KMS-11 (cell line): ENCODE results near the gene CD163L1.

ENCODE experiments used
- H2AFZ ChIP-seq: fragments of 200-600 bp; sonication (generic); 2 replicates; pipeline ENCODE4 v1.6.1; 2016; ENCODE audit warnings: antibody characterized with exemption, mixed run types, low read depth
- H3K27ac ChIP-seq: fragments of 200-600 bp; sonication (generic); 2 replicates; pipeline ENCODE4 v1.6.1; 2016; ENCODE audit warnings: mild to moderate bottlenecking, mixed run types
- H3K27me3 ChIP-seq: fragments of 200-600 bp; sonication (generic); 2 replicates; pipeline ENCODE4 v1.6.1; 2017; ENCODE audit warnings: mild to moderate bottlenecking, low read depth, mixed run types, moderate library complexity; ENCODE audit not compliant: insufficient read depth
- H3K36me3 ChIP-seq: fragments of 200-600 bp; sonication (generic); 2 replicates; pipeline ENCODE4 v1.6.1; 2017; ENCODE audit warnings: mild to moderate bottlenecking, mixed run types; ENCODE audit not compliant: insufficient read depth
- H3K4me1 ChIP-seq: fragments of 200-600 bp; sonication (generic); 2 replicates; pipeline ENCODE4 v1.6.1; 2016; ENCODE audit warnings: mild to moderate bottlenecking, low read depth, mixed run types; ENCODE audit not compliant: poor library complexity, severe bottlenecking
- H3K4me2 ChIP-seq: fragments of 200-600 bp; sonication (generic); 2 replicates; pipeline ENCODE4 v1.7.0; 2016; ENCODE audit warnings: mild to moderate bottlenecking, mixed run types
- H3K4me3 ChIP-seq: fragments of 200-600 bp; sonication (generic); IDR thresholded peaks from 2 replicates; pipeline ENCODE4 v1.6.1; 2017; ENCODE audit warnings: low read depth, low read length, mixed read lengths; ENCODE audit not compliant: insufficient read depth
- H3K79me2 ChIP-seq: fragments of 200-600 bp; sonication (generic); 2 replicates; pipeline ENCODE4 v1.6.1; 2016; ENCODE audit warnings: low read depth, mixed run types; ENCODE audit not compliant: insufficient read depth
- H3K9ac ChIP-seq: fragments of 200-600 bp; sonication (generic); 2 replicates; pipeline ENCODE4 v1.6.1; 2016; ENCODE audit warnings: mild to moderate bottlenecking, mixed run types
- H4K20me1 ChIP-seq: fragments of 200-600 bp; sonication (generic); 2 replicates; pipeline ENCODE4 v1.6.1; 2016; ENCODE audit warnings: mild to moderate bottlenecking, mixed run types; ENCODE audit not compliant: insufficient read depth
- CTCF ChIP-seq: fragments of 200-600 bp; sonication (generic); conservative IDR thresholded peaks from 2 replicates; pipeline ENCODE4 v1.6.1; 2017; ENCODE audit warnings: low read depth, mild to moderate bottlenecking, antibody characterized with exemption, low read length, moderate library complexity, mixed read lengths

Gene CD163L1

DNA sequence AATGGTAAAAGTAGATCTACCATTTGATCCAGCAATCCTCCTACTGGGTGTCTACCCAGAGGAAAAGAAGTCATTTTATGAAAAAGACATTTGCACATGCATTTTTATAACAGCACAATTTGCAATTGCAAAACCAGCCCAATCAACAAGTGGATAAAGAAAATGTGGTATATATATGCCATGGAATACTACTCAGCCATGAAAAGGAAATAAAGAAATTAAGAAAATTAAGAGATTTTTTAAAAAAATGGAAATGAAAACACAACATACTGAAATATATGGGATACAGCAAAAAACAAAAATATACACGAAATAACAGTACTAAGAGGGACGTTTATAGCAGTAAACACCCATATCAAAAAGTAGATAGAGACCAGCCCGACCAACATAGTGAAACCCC, 81.2 kb downstream of the CD163L1 start:
- Histone ChIP-seq H3K4me2 (no peak overlapping the region), H2AFZ (no peak overlapping the region), H3K79me2 (no peaks in the 10 kb centered on the region), H3K9ac (no peak overlapping the region), H3K36me3 (no peaks in the 10 kb centered on the region), H3K4me1 (no peaks in the 10 kb centered on the region), H3K27me3 (no peaks in the 10 kb centered on the region), H3K4me3 (no peak overlapping the region), H3K27ac (no peak overlapping the region), H4K20me1 (no peaks in the 10 kb centered on the region)
- no peak for TF ChIP-seq CTCF

- Histone ChIP-seq H4K20me1 (no peaks in the 10 kb centered on the region), H3K9ac (no peak overlapping the region), H3K4me3 (no peak overlapping the region), H3K4me1 (no peaks in the 10 kb centered on the region), H3K27me3 (no peaks in the 10 kb centered on the region), H3K36me3 (no peaks in the 10 kb centered on the region), H3K27ac (no peak overlapping the region), H2AFZ (no peak overlapping the region), H3K4me2 (no peak overlapping the region), H3K79me2 (no peaks in the 10 kb centered on the region)
- no peak for TF ChIP-seq CTCF
These were observed 82.7 kb downstream of the CD163L1 start for GRCh38 chr12:7361265-7361664.

- Histone ChIP-seq H3K36me3 (no peaks in the 10 kb centered on the region), H2AFZ (no peak overlapping the region), H3K79me2 (no peaks in the 10 kb centered on the region), H3K4me2 (no peak overlapping the region), H3K4me1 (no peaks in the 10 kb centered on the region), H3K4me3 (no peak overlapping the region), H3K27ac (no peak overlapping the region), H3K27me3 (no peaks in the 10 kb centered on the region), H3K9ac (no peak overlapping the region), H4K20me1 (no peaks in the 10 kb centered on the region)
- TF ChIP-seq CTCF, result no peak
These were observed 89.4 kb downstream of the CD163L1 start for GRCh38 chr12:7354529-7354928.

- no peak for TF ChIP-seq CTCF
These were observed 91.3 kb downstream of the CD163L1 start for GRCh38 chr12:7352661-7353060.

More at GRCh38 chr12:7352661-7353060, 91.3 kb downstream of the CD163L1 start:
- H2AFZ ChIP-seq, result no peak overlapping the region
- no peaks in the 10 kb centered on the region for H3K36me3 ChIP-seq
- no peak overlapping the region for H3K4me3 ChIP-seq
- H3K27ac ChIP-seq, result no peak overlapping the region
- no peaks in the 10 kb centered on the region for H3K79me2 ChIP-seq
- no peaks in the 10 kb centered on the region for H3K27me3 ChIP-seq
- no peak overlapping the region for H3K9ac ChIP-seq
- H4K20me1 ChIP-seq, result no peaks in the 10 kb centered on the region
- no peaks in the 10 kb centered on the region for H3K4me1 ChIP-seq
- H3K4me2 ChIP-seq, result no peak overlapping the region
